H1 (cell line): Measurements from ENCODE around the gene PMS1. TPM values are rescaled to one million over a fixed set of nuclear protein-coding genes. Genes with fewer than 3 reads are reported as not detected.

ENCODE experiments used
- CTCF ChIA-PET: fragments of 300-600 bp; sonication (Branson Sonifier 250); formaldehyde crosslinking; loops from one replicate; lab custom pipeline; 2021; ENCODE audit not compliant: partially characterized antibody; lab: Charles Lee
- POLR2A ChIA-PET: fragments of 300-600 bp; sonication (Branson Sonifier 250); formaldehyde crosslinking; loops from one replicate; lab custom pipeline; 2021; ENCODE audit warnings: inconsistent platforms; ENCODE audit not compliant: partially characterized antibody; lab: Charles Lee
- DNase-seq, 2 experiments: peaks; one replicate each; pipeline versions ENCODE4 v3.0.0 to v3.0.0-alpha.2; 2010 to 2022; ENCODE audit warnings: low spot score in 2 of 2, low read depth in 1 of 2, mixed read lengths in 1 of 2
- FAIRE-seq: peaks from 2 replicates; lab custom pipeline; 2011; peaks lifted over from hg19 to GRCh38; lab: Jason Lieb, UNC
- H2AFZ ChIP-seq: 2 replicates; pipeline ENCODE4 v1.8.1; 2012; ENCODE audit warnings: low read length, inconsistent platforms
- H2AK5ac ChIP-seq: 2 replicates; pipeline ENCODE4 v1.6.1; 2013; ENCODE audit warnings: low read depth, low read length
- H2BK120ac ChIP-seq: replicated peaks from 2 replicates; pipeline ENCODE3; 2013; ENCODE audit warnings: low read depth, low read length, inconsistent platforms
- H2BK12ac ChIP-seq: 2 replicates; pipeline ENCODE4 v1.6.1; 2013; ENCODE audit warnings: low read depth, low read length
- H2BK15ac ChIP-seq: 2 replicates; pipeline ENCODE4 v1.6.1; 2013; ENCODE audit warnings: low read length
- H2BK20ac ChIP-seq: 2 replicates; pipeline ENCODE4 v1.6.1; 2013; ENCODE audit warnings: low read length
- H2BK5ac ChIP-seq: 2 replicates; pipeline ENCODE4 v1.6.1; 2013; ENCODE audit warnings: low read depth, low read length
- H3K14ac ChIP-seq: 2 replicates; pipeline ENCODE4 v1.6.1; 2013; ENCODE audit warnings: inconsistent platforms; ENCODE audit not compliant: insufficient read length
- H3K18ac ChIP-seq: 2 replicates; pipeline ENCODE4 v1.6.1; 2013; ENCODE audit warnings: low read length; ENCODE audit errors: extremely low read depth
- H3K23ac ChIP-seq: 2 replicates; pipeline ENCODE4 v1.6.1; 2013; ENCODE audit warnings: inconsistent platforms; ENCODE audit not compliant: insufficient read length
- H3K23me2 ChIP-seq: 2 replicates; pipeline ENCODE4 v1.6.1; 2013; ENCODE audit warnings: low read depth, low read length
- H3K27ac ChIP-seq: 2 replicates; pipeline ENCODE4 v1.6.1; 2011; ENCODE audit warnings: low read depth, low read length, inconsistent platforms
- H3K27me3 ChIP-seq, 4 experiments: replicated peaks in 1 of 4; 1 replicate in 1 of 4; 2 replicates in 3 of 4; pipeline versions ENCODE4 v1.6.1 to v1.8.1; 2011 to 2013; ENCODE audit warnings: low read length in 3 of 4, mild to moderate bottlenecking in 3 of 4, inconsistent platforms in 2 of 4, mixed read lengths in 2 of 4, moderate library complexity in 1 of 4; ENCODE audit not compliant: control insufficient read depth in 3 of 4, insufficient read depth in 3 of 4; ENCODE audit errors: extremely low read depth in 1 of 4
- H3K36me3 ChIP-seq, 4 experiments: 2 replicates each; pipeline versions ENCODE4 v1.6.1 to v1.8.1; 2011 to 2013; ENCODE audit warnings: mild to moderate bottlenecking in 4 of 4, low read length in 3 of 4, moderate library complexity in 2 of 4, control low read depth in 1 of 4, inconsistent platforms in 1 of 4; ENCODE audit not compliant: insufficient read depth in 4 of 4, control insufficient read depth in 2 of 4
- H3K4ac ChIP-seq: replicated peaks from 2 replicates; pipeline ENCODE3; 2013; ENCODE audit warnings: low read length, low read depth, mixed read lengths, inconsistent platforms; ENCODE audit not compliant: insufficient read length
- H3K4me1 ChIP-seq, 4 experiments: replicated peaks in 1 of 4; 1 replicate in 1 of 4; 2 replicates in 3 of 4; pipeline versions ENCODE4 v1.6.1 to v1.8.1; 2011 to 2013; ENCODE audit warnings: low read length in 3 of 4, inconsistent platforms in 2 of 4, mixed read lengths in 1 of 4; ENCODE audit not compliant: insufficient read depth in 4 of 4, control insufficient read depth in 3 of 4
- H3K4me2 ChIP-seq, 2 experiments: 2 replicates each; pipeline versions ENCODE4 v1.6.1 to v1.8.1; 2011 to 2013; ENCODE audit warnings: low read depth in 2 of 2, low read length in 2 of 2, control low read depth in 1 of 2, inconsistent platforms in 1 of 2, mild to moderate bottlenecking in 1 of 2; ENCODE audit not compliant: insufficient read depth in 1 of 2
- H3K4me3 ChIP-seq, 4 experiments: fragments of 200-600, 300-600 bp in 1 of 4; sonication (generic), shearing (Covaris generic), sonication (Bioruptor Twin) in 1 of 4; 2 replicates each; pipeline versions ENCODE4 v1.5.1 to v1.8.1; 2011 to 2016; ENCODE audit warnings: low read length in 4 of 4, low read depth in 3 of 4, control low read depth in 2 of 4, inconsistent platforms in 2 of 4, mild to moderate bottlenecking in 2 of 4, mixed read lengths in 1 of 4, moderate library complexity in 1 of 4; ENCODE audit not compliant: insufficient read depth in 2 of 4; ENCODE audit errors: extremely low read depth in 1 of 4
- H3K56ac ChIP-seq: replicated peaks from 2 replicates; pipeline ENCODE3; 2013; ENCODE audit warnings: low read depth, mild to moderate bottlenecking, mixed read lengths, low read length, inconsistent platforms; ENCODE audit not compliant: insufficient read length
- H3K79me1 ChIP-seq: 2 replicates; pipeline ENCODE4 v1.6.1; 2013; ENCODE audit warnings: low read depth, low read length, control low read depth
- H3K79me2 ChIP-seq, 2 experiments: 2 replicates each; pipeline versions ENCODE4 v1.6.1 to v1.8.1; 2012 to 2013; ENCODE audit warnings: low read length in 2 of 2, mild to moderate bottlenecking in 2 of 2, inconsistent platforms in 1 of 2; ENCODE audit not compliant: insufficient read depth in 2 of 2, control insufficient read depth in 1 of 2
- H3K9ac ChIP-seq, 4 experiments: replicated peaks in 1 of 4; 1 replicate in 1 of 4; 2 replicates in 3 of 4; pipeline versions ENCODE4 v1.6.1 to v1.8.1; 2011 to 2013; ENCODE audit warnings: low read depth in 3 of 4, low read length in 3 of 4, control low read depth in 2 of 4, mild to moderate bottlenecking in 2 of 4, moderate library complexity in 2 of 4, inconsistent platforms in 1 of 4; ENCODE audit errors: extremely low read depth in 1 of 4
- H3K9me3 ChIP-seq, 2 experiments: 2 replicates each; pipeline versions ENCODE4 v1.6.1 to v1.8.1; 2012 to 2013; ENCODE audit warnings: mild to moderate bottlenecking in 2 of 2, moderate library complexity in 2 of 2, control low read depth in 1 of 2, inconsistent platforms in 1 of 2, low read depth in 1 of 2, low read length in 1 of 2, mixed read lengths in 1 of 2; ENCODE audit not compliant: insufficient read depth in 2 of 2
- H4K20me1 ChIP-seq, 2 experiments: replicated peaks in 1 of 2; 2 replicates each; pipeline versions ENCODE3 to v1.8.1; 2011 to 2013; ENCODE audit warnings: inconsistent platforms in 2 of 2, low read length in 2 of 2, mild to moderate bottlenecking in 1 of 2; ENCODE audit not compliant: insufficient read depth in 2 of 2, control insufficient read depth in 1 of 2
- H4K5ac ChIP-seq: 2 replicates; pipeline ENCODE4 v1.6.1; 2013; ENCODE audit warnings: low read length, low read depth, mixed read lengths, inconsistent platforms; ENCODE audit not compliant: insufficient read length
- H4K8ac ChIP-seq: 2 replicates; pipeline ENCODE4 v1.8.0; 2013; ENCODE audit warnings: mild to moderate bottlenecking, moderate library complexity, low read length, inconsistent platforms; ENCODE audit not compliant: insufficient read depth; ENCODE audit errors: extremely low read depth
- H4K91ac ChIP-seq: replicated peaks from 2 replicates; pipeline ENCODE3; 2013; ENCODE audit warnings: low read length, mixed read lengths, inconsistent platforms; ENCODE audit not compliant: insufficient read length
- CTCF ChIP-seq, 3 experiments: IDR thresholded peaks; 1 replicate in 2 of 3; 2 replicates in 1 of 3; pipeline versions ENCODE4 v1.5.1 to v1.6.1; 2011; ENCODE audit warnings: low read length in 3 of 3, mild to moderate bottlenecking in 3 of 3, inconsistent platforms in 2 of 3, low read depth in 1 of 3, moderate library complexity in 1 of 3; ENCODE audit not compliant: insufficient read depth in 1 of 3; ENCODE audit errors: control extremely low read depth in 1 of 3
- PHF8 ChIP-seq: fragments of 200-600 bp; sonication (generic); conservative IDR thresholded peaks from 2 replicates; pipeline ENCODE4 v1.7.1; 2012; ENCODE audit warnings: low read depth, mild to moderate bottlenecking, inconsistent platforms, low read length, moderate library complexity
- SIRT6 ChIP-seq: IDR thresholded peaks from one replicate; pipeline ENCODE4 v1.7.1; 2012; ENCODE audit warnings: low read length, inconsistent platforms
- TCF12 ChIP-seq: IDR thresholded peaks from 2 replicates; pipeline ENCODE4 v1.6.1; 2011; ENCODE audit warnings: low read depth, mild to moderate bottlenecking, low read length
- WGBS, 2 experiments: shearing (Covaris generic) in 1 of 2; methylation state at CpG; one replicate each; pipeline versions ENCODE4 v1.1.6 to v1.1.7; 2013 to 2015; ENCODE audit warnings: low lambda C conversion rate in 2 of 2, mixed read lengths in 2 of 2, inconsistent platforms in 1 of 2, low coverage in 1 of 2, missing lambda C conversion rate in 1 of 2; ENCODE audit not compliant: insufficient replicate concordance in 2 of 2, insufficient coverage in 1 of 2, insufficient read length in 1 of 2; ENCODE audit errors: extremely low coverage in 1 of 2, missing lambda C conversion rate in 1 of 2; 5-methylcytosine and 5-hydroxymethylcytosine counted together
- polyA plus RNA-seq, 7 experiments: library from polyadenylated mRNA; depleted of rRNA in 3 of 7; stranded (reverse) in 5 of 7; unstranded in 2 of 7; fragments of >200 nt in 5 of 7; fragments of 200-250 nt in 2 of 7; gene quantifications; 1 replicate in 5 of 7; 2 replicates in 1 of 7; 4 replicates in 1 of 7; pipeline versions ENCODE4 v1.2.1 to v1.2.3, GENCODE V29; 2011 to 2013; ENCODE audit warnings: missing spikeins in 2 of 7, mixed read lengths in 2 of 7
- total RNA-seq: library from RNA; stranded (reverse); fragmentation: NEBNext Ultra II Directional; extraction: Animal tissue kit (Norgen Biotek cat#: 25700); gene quantifications from 2 replicates; pipeline ENCODE4 v1.2.1, GENCODE V29; 2021

The PMS1 gene
- total and polyA plus RNA-seq, 2 of the 8 experiments (the other 6 are each of a cell fraction or from before 2014, with no cell fraction given) = 13.1 to 59.7 TPM

DNA sequence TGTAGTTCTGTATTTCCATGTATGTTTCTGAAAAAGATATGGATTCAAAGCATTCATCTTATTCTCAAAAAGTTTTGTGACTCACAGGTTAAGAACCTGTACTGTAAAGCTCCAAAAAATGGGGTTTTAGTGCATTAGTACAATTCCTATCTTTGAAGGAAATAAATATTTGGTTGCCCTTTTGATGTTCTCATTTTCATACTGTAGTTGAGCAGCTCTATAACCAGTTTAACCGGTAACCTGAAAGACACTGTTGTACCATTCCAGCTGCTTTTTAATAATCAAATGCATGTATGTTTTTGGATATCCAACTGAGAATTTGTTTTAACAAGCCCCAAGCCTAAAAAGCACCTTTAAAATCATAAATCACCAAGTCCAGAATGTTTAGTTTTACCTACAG is 12.0 kb upstream of the PMS1 start:
- ChIA-PET CTCF (interaction anchor here (1.2 to 5.8 kb wide), 2 partner anchors 9 to 10 kb away, joined by 3 to 33 read pairs; partner anchors contain the start of gene OSGEPL1), POLR2A (interaction anchor here (0.6 to 6.1 kb wide), 4 partner anchors 10 to 84 kb away, joined by 3 to 28 read pairs (median 6); partner anchors contain the start of genes ORMDL1, OSGEPL1 and PMS1)
- H2BK5ac ChIP-seq = no peak overlapping the region
- H3K36me3 ChIP-seq = peaks cover 11 to 70% (median 35%) of the 10 kb centered on the region in 4 experiments
- H3K4me2 ChIP-seq = no peak overlapping the region
- DNase-seq (no peak), FAIRE-seq (no peak)
- no peak overlapping the region for H3K4ac ChIP-seq
- no peak overlapping the region for H2BK20ac ChIP-seq
- H4K5ac ChIP-seq = no peak overlapping the region
- no peak overlapping the region for H3K27ac ChIP-seq
- WGBS, 2 experiments = 96% methylated on average over 1 of the region's 1 CpG; no CpG with 5 or more reads in 1 of the 2 experiments
- H3K4me1 ChIP-seq = no peaks in the 10 kb centered on the region
- H3K4me3 ChIP-seq = no peak overlapping the region
- H3K79me1 ChIP-seq = no peaks in the 10 kb centered on the region
- no peak overlapping the region for H4K8ac ChIP-seq
- no peaks in the 10 kb centered on the region for H3K27me3 ChIP-seq
- H2BK120ac ChIP-seq = no peak overlapping the region
- no peak overlapping the region for H2BK12ac ChIP-seq
- no peak overlapping the region for H3K14ac ChIP-seq
- peaks cover 0 to 3% of the 10 kb centered on the region in 2 experiments for H4K20me1 ChIP-seq
- H3K23ac ChIP-seq = no peak overlapping the region
- no peaks in the 10 kb centered on the region for H3K79me2 ChIP-seq
- no peak overlapping the region for H3K56ac ChIP-seq
- no peak overlapping the region for H2BK15ac ChIP-seq
- H3K9me3 ChIP-seq = no peaks in the 10 kb centered on the region
- H3K9ac ChIP-seq = no peak overlapping the region
- H3K23me2 ChIP-seq = no peaks in the 10 kb centered on the region
- TF ChIP-seq TCF12 = no peak
- no peak for TF ChIP-seq SIRT6
- TF ChIP-seq PHF8 = no peak
- no peak for TF ChIP-seq CTCF (IDR thresholded peaks at IDR 0.05; ENCODE audit: control extremely low read depth in 1 of 3, insufficient read depth in 1 of 3, low read depth in 1 of 3, low read length in 3 of 3)
- H2AFZ ChIP-seq = no peak overlapping the region
- H4K91ac ChIP-seq = no peak overlapping the region
- no peak overlapping the region for H3K18ac ChIP-seq
- no peak overlapping the region for H2AK5ac ChIP-seq
